ENCODE measurements around the gene SCYGR7.

SCYGR7 gene

DNA sequence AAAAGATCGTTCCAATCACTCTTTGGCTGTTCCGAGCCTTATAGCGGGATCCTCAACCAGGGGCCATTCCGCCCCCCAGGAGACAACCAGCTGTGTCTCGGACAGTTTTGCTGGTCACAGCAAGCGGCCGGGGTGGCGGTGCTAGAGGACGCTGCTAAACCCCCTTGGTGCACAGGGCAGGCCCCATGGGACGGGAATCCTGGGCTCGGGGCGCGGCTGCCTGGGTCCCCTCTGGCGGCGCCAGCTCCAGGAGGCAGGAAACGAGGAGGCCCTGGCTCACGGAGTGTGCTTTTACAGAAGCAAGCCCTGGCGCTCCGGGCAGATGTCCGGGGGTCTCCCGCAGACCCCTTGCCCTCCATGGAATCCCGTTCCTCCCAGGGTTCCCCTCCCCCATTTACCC, 39.7 kb downstream of the SCYGR7 start:
- in situ Hi-C loops (cut with MboI; ENCODE audit: low sequenced_read_pairs) = loop anchor here (5.0 to 25.0 kb wide), 4 partner anchors 103 to 613 kb away; partner anchors contain the start of gene SCYGR5
- DNase-seq (ENCODE audit: low spot score in 2 of 2) = no peak

DNA sequence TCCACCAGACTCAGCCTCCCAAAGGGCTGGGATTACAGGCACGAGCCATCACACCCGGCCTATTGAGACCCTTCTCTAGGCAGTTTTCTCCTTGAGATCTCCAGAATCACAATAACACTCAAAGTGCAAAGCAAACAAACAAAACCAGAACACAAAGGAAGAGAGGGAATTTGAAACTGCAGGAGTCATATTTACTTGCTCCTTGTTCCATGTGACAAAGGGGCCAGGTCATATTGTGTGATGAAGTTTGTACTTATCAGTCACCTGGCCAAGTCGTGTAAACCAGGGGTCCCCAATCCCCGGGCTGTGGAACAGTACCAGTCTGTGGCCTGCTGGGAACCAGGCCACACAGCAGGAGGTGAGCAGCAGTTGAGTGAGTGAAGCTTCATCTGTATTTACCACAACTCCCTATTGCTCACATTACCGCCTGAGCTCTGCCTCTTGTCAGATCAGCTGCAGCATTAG, 44.1 kb downstream of the SCYGR7 start:
- Histone ChIP-seq H3K9me3 (no peaks in the 10 kb centered on the region), H3K4me1 (peaks cover 28% of the 10 kb centered on the region), H3K27me3 (ENCODE audit: low read depth) (no peaks in the 10 kb centered on the region), H3K4me3 (no peak overlapping the region), H3K36me3 (replicated peaks) (no peaks in the 10 kb centered on the region)
- in situ Hi-C loops (cut with MboI; ENCODE audit: low sequenced_read_pairs) = loop anchor here (25.0 kb wide), 1 partner anchor 285 kb away; no protein-coding TSS in a partner anchor
- peak; percentile 48 to 63 for DNase-seq (ENCODE audit: low spot score in 2 of 2)

More for the DNA sequence above, 39.7 kb downstream of the SCYGR7 start:
- no peaks in the 10 kb centered on the region for H3K9me3 ChIP-seq
- no peaks in the 10 kb centered on the region for H3K36me3 ChIP-seq (replicated peaks)
- H3K4me1 ChIP-seq = peaks cover 12% of the 10 kb centered on the region
- no peaks in the 10 kb centered on the region for H3K27me3 ChIP-seq (ENCODE audit: low read depth)
- H3K4me3 ChIP-seq = no peak overlapping the region

DNA sequence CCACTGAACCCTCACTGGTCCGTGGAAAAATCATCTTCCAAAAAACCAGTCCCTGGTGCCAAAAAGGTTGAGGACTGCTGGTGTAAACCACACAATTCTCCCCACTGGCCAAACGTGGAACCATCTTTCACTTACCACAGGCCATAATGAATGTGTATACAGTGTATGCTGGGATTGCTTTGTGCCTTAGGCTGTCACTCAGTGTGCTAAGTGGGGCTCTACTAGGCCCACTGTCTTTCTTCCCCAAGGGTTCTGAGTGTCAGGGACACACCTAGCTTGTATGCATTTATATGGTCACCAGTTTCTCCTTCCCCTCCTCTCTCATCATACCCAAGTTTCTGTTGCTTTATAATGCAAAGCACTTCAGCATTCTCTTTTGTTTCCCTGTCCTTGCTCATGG, 44.8 kb downstream of the SCYGR7 start:
- in situ Hi-C loops (cut with MboI; ENCODE audit: low sequenced_read_pairs) = loop anchor here (25.0 kb wide), 1 partner anchor 286 kb away; no protein-coding TSS in a partner anchor
- no peaks in the 10 kb centered on the region for H3K36me3 ChIP-seq (replicated peaks)
- H3K9me3 ChIP-seq = no peaks in the 10 kb centered on the region
- no peak overlapping the region for H3K4me3 ChIP-seq
- peaks cover 28% of the 10 kb centered on the region for H3K4me1 ChIP-seq
- DNase-seq (ENCODE audit: low spot score in 2 of 2) = peak; percentile 73 to 97
- no peaks in the 10 kb centered on the region for H3K27me3 ChIP-seq (ENCODE audit: low read depth)

DNA sequence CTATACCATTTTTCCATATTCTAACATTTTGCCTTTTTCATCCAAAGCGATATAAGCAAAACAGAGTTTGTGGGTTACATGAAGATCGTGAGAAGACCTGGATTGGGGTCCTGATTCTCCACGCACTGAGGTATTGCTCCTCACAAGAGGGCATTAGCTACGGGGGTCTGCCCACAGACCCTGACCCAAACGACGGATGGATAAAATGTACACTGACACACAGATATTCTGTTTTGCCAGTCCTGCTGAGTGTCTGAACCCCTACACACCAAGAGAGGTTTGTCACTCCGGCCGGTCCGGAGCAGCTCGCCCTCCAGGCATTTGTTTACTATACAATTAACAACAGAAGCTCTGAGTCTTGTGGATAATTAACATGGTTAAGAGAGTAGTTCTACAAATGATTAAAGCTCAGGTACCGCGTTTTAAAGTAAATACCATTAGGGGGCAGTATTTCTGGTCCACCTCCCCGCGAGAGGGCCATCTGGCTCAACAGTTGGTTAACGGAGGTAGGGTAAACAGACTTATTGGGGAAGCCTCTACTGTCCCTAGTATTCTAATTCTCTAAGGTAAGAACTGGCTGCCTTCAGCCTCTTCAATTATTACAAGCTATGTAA, 46.0 kb downstream of the SCYGR7 start:
- in situ Hi-C loops (cut with MboI; ENCODE audit: low sequenced_read_pairs) = loop anchor here (25.0 kb wide), 1 partner anchor 287 kb away; no protein-coding TSS in a partner anchor
- H3K4me3 ChIP-seq = no peak overlapping the region
- H3K36me3 ChIP-seq (replicated peaks) = no peaks in the 10 kb centered on the region
- H3K9me3 ChIP-seq = no peaks in the 10 kb centered on the region
- no peak for DNase-seq (ENCODE audit: low spot score in 2 of 2)
- H3K4me1 ChIP-seq = peaks cover 28% of the 10 kb centered on the region
- H3K27me3 ChIP-seq (ENCODE audit: low read depth) = no peaks in the 10 kb centered on the region

DNA sequence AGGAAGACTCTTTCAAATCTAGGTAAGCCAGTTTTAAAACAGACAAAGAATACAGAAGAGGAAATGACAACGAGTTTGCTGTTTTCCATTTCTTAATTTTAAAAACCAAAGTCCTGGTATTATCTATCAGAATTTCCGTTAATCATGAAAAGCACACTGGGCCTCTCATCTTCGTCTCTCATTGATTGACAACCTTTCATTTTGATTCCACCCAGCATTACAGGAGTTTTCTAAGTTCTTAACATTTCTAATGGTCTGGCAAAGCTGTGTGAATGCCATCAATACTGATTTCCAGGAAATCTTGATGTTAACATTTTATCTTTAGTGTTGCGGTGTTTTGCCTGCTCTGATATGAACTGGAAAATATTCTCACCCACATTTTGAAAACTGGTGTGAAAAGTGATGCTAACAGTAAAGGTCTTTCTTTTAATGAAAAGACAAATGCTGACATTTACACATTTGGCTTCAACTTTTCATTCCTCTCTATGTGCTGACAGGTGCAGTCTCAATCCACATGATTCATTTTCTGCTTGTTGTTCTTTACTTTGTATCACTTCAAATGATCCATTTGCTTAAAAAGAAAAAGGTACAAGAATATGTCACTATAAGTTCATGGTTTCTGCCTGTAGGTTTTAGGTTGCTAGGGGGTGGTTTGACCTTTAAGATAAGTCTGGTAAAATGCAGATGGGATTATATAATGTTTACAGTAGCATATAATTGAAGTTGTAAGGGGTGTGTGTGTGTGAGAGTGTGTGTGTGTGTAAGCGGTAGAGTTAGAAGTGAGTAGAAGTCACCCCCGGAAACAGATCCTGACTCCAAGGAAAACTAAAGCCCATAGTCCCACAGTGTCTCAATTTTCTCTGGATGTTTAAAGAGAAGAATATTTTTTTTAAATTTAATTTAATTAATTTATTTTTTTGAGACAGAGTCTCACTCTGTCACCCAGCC, 47.0 kb downstream of the SCYGR7 start:
- no peak for DNase-seq (ENCODE audit: low spot score in 2 of 2)
- no peaks in the 10 kb centered on the region for H3K27me3 ChIP-seq (ENCODE audit: low read depth)
- no peaks in the 10 kb centered on the region for H3K36me3 ChIP-seq (replicated peaks)
- peaks cover 28% of the 10 kb centered on the region for H3K4me1 ChIP-seq
- in situ Hi-C loops (cut with MboI; ENCODE audit: low sequenced_read_pairs) = loop anchor here (25.0 kb wide), 1 partner anchor 288 kb away; no protein-coding TSS in a partner anchor
- H3K4me3 ChIP-seq = no peak overlapping the region
- no peaks in the 10 kb centered on the region for H3K9me3 ChIP-seq

Data from HAP-1 (cell line).